Ishikawa (cell line): ENCODE measurements around the gene CROCC2.

Experiments
- CEBPB ChIP-seq: IDR thresholded peaks from 2 replicates; pipeline ENCODE4 v1.6.1; 2012
- CREB1 ChIP-seq: IDR thresholded peaks from 2 replicates; pipeline ENCODE4 v1.6.1; 2012; ENCODE audit warnings: low read depth
- EGR1 ChIP-seq: IDR thresholded peaks from 2 replicates; pipeline ENCODE4 v1.6.1; 2012
- EP300 ChIP-seq: IDR thresholded peaks from 2 replicates; pipeline ENCODE4 v1.6.1; 2012; ENCODE audit warnings: borderline replicate concordance
- FOXM1 ChIP-seq: IDR thresholded peaks from 2 replicates; pipeline ENCODE4 v1.6.1; 2012; ENCODE audit warnings: low read depth, borderline replicate concordance
- NFIC ChIP-seq: IDR thresholded peaks from 2 replicates; pipeline ENCODE4 v1.6.1; 2012
- RAD21 ChIP-seq: IDR thresholded peaks from 2 replicates; pipeline ENCODE4 v1.6.1; 2012; ENCODE audit warnings: low read depth
- TAF1 ChIP-seq: IDR thresholded peaks from 2 replicates; pipeline ENCODE4 v1.6.1; 2012; ENCODE audit warnings: low read depth, mild to moderate bottlenecking
- TCF12 ChIP-seq: IDR thresholded peaks from 2 replicates; pipeline ENCODE4 v1.6.1; 2012; ENCODE audit warnings: low read depth
- TEAD4 ChIP-seq: IDR thresholded peaks from 2 replicates; pipeline ENCODE4 v1.6.1; 2012
- YY1 ChIP-seq: IDR thresholded peaks from 2 replicates; pipeline ENCODE4 v1.6.1; 2012; ENCODE audit warnings: low read depth
- ZBTB7A ChIP-seq: IDR thresholded peaks from 2 replicates; pipeline ENCODE4 v1.6.1; 2012; ENCODE audit warnings: low read depth
- TF ChIP-seq, protein P1 (sequence below): IDR thresholded peaks from 2 replicates; pipeline ENCODE4 v1.6.1; 2012
- TF ChIP-seq, protein P2 (sequence below): IDR thresholded peaks from 2 replicates; pipeline ENCODE4 v1.6.1; 2012
- TF ChIP-seq, protein P3 (sequence below): IDR thresholded peaks from 2 replicates; pipeline ENCODE4 v1.6.1; 2012; ENCODE audit warnings: low read depth, mild to moderate bottlenecking

Gene CROCC2

DNA sequence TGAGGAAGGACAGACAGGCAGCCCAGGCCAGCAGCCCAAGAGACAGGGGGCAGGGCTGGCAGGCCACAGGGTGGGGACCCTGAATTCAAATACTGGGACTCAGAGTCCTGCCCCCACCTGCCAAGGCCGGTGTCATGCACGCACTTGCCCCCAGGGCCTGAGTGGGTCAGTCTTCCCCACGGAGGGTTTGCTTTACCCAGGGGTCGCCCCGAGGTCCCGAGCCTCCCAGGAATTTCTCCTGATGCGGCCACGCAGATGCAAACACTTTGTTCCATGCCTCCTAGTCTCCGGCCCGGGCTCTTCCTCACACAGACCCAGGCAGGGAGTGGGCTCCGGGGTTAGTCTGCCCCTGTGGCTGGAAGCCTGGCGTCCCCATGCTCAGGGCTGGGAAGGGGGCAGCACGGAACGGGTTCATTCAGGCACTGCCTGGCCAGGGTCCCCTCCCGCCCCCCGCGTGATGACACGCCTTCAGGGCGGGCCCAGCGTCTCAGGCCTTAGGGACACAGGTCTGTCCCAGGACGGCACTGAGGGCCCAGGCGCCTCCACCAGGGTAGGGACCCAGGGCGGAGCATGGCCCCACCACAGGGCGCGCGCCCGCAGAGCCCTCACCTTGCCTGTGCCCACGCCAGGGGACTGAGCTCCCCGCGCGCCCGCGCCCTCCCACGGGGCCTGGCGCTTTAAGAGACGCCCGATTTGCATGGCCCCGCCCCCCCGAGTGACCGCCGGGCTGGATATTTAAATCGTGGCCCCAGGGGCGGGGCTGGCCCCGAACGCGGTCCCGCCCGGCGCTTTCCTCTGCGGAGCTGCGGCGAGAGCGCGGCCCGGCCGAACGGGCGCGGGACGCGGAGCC is 91.9 kb downstream of the CROCC2 start, which contains the start of gene SNED1:
SNED1 (plus strand) TSS at position 763 of the 850 bp plus-strand sequence. CDS start 220 bp downstream, outside the sequence.
- TF ChIP-seq EGR1: peak; percentile 46; the same call in 1 of the 2 replicates
- TF ChIP-seq RAD21: no peak
- TF ChIP-seq ZBTB7A: peak; percentile 95
- TF ChIP-seq TCF12: no peak
- TF ChIP-seq TEAD4: no peak
- no peak for TF ChIP-seq CREB1
- TF ChIP-seq FOXM1: no peak
- no peak; the same call in 1 of the 2 replicates for TF ChIP-seq TAF1
- TF ChIP-seq, protein P1, sequence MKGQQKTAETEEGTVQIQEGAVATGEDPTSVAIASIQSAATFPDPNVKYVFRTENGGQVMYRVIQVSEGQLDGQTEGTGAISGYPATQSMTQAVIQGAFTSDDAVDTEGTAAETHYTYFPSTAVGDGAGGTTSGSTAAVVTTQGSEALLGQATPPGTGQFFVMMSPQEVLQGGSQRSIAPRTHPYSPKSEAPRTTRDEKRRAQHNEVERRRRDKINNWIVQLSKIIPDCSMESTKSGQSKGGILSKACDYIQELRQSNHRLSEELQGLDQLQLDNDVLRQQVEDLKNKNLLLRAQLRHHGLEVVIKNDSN: 0 out of 2 replicates have a peak, but pooled peaks have one; percentile 13

DNA sequence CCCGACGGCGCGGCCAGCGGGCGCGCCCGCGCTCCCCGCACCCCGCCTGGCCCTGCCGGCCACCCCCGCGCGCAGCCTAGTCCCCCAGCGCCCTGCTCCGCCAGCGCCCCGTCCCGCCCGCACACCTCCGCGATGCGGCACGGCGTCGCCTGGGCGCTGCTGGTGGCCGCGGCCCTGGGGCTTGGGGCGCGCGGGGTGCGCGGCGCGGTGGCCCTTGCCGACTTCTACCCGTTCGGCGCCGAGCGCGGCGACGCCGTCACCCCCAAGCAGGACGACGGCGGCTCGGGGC is 92.5 kb downstream of the CROCC2 start:
- TF ChIP-seq EGR1 (no peak), TCF12 (no peak), CREB1 (no peak), FOXM1 (no peak), EP300 (no peak), NFIC (no peak), CEBPB (no peak), YY1 (no peak), RAD21 (no peak), TAF1 (no peak), ZBTB7A (no peak), TEAD4 (no peak)
- TF ChIP-seq, protein P2, sequence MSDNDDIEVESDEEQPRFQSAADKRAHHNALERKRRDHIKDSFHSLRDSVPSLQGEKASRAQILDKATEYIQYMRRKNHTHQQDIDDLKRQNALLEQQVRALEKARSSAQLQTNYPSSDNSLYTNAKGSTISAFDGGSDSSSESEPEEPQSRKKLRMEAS: no peak
- TF ChIP-seq, protein P1: no peak
- TF ChIP-seq, protein P3, sequence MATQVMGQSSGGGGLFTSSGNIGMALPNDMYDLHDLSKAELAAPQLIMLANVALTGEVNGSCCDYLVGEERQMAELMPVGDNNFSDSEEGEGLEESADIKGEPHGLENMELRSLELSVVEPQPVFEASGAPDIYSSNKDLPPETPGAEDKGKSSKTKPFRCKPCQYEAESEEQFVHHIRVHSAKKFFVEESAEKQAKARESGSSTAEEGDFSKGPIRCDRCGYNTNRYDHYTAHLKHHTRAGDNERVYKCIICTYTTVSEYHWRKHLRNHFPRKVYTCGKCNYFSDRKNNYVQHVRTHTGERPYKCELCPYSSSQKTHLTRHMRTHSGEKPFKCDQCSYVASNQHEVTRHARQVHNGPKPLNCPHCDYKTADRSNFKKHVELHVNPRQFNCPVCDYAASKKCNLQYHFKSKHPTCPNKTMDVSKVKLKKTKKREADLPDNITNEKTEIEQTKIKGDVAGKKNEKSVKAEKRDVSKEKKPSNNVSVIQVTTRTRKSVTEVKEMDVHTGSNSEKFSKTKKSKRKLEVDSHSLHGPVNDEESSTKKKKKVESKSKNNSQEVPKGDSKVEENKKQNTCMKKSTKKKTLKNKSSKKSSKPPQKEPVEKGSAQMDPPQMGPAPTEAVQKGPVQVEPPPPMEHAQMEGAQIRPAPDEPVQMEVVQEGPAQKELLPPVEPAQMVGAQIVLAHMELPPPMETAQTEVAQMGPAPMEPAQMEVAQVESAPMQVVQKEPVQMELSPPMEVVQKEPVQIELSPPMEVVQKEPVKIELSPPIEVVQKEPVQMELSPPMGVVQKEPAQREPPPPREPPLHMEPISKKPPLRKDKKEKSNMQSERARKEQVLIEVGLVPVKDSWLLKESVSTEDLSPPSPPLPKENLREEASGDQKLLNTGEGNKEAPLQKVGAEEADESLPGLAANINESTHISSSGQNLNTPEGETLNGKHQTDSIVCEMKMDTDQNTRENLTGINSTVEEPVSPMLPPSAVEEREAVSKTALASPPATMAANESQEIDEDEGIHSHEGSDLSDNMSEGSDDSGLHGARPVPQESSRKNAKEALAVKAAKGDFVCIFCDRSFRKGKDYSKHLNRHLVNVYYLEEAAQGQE: no peak

DNA sequence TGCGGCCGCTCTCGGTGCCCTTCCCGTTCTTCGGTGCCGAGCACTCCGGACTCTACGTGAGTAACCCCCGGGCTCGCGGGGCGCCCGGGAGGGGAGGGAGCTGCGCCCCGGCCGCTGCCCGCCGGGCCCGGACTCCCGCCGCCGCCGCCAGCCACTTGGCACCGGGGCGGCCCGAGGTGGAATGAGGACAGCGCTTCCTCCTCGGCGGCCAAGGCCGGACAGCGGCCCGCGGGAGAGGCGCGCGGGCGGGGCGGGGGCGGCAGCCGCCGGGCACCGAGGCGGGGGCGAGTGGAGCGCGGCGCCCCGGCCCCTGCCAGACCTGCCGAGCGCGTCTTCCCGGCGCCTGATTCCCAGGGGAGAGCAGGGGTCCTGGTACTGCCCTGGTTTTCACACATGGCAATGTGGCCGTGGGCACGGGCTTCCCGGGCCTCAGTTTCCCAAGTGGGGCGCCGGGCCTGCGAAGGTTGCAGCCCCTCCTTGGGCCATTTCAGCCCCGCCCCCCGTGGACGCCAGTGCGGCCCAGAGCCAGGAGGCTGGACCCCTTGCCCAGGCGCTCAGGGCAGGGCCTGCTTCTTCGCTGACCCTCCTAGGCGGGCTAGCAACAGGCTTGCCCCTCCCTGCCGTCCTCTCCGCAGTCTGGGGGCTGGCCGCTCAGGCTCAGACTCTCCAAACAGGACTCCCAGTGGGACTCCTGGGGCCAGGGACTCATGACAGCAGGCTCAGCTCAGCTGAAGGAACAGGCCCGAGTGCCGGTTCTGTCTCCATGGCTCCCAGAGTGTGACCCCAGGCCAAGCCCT is 93.1 kb downstream of the CROCC2 start:
- TF ChIP-seq EGR1: no peak
- TF ChIP-seq EP300: no peak
- no peak for TF ChIP-seq CEBPB
- TF ChIP-seq, protein P2: no peak
- no peak for TF ChIP-seq ZBTB7A
- no peak for TF ChIP-seq NFIC
- no peak for TF ChIP-seq TAF1
- TF ChIP-seq, protein P3: no peak
- no peak for TF ChIP-seq TEAD4
- TF ChIP-seq FOXM1: no peak
- TF ChIP-seq, protein P1: no peak
- TF ChIP-seq YY1: no peak
- TF ChIP-seq TCF12: no peak
- TF ChIP-seq CREB1: no peak
- TF ChIP-seq RAD21: no peak

DNA sequence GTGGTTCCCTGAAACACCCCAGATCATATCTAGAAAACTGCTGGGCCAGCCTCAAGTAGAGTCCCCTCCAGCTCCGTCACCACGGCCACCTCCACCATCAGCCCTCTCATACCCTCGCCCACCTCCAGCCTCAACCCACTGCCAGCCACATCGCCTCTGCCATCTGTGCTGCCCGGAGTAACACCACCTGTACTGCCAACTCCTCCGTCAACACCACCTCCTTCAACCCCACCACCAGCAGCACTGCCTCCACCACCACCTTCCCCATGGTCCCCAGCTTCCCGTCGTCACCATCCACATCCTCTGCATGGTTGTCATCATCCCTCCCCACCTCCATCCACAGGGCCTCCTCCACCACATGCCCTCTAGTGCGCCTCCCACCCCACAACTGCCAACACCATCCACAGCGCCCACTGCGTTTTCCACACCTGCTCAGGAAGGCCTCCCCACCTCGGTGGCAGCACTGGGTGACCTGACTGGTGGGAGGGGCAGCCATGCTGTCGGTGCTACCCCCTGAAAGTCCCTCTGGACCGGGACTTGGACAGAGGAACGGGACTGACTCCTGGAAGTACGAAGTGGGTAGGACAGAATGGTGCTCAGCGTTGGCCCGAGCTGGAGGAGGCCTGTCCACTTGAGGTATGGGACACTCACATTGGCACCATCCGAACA is 93.9 kb downstream of the CROCC2 start:
- TF ChIP-seq ZBTB7A: no peak
- TF ChIP-seq RAD21: no peak
- TF ChIP-seq, protein P3: no peak
- no peak for TF ChIP-seq EGR1
- TF ChIP-seq NFIC: no peak
- no peak for TF ChIP-seq TEAD4
- no peak for TF ChIP-seq TAF1
